Naive thymus-derived CD4-positive, alpha-beta T cell (primary cell): Measurements from ENCODE around the gene PLPP3. TPM values are rescaled to one million over a fixed set of nuclear protein-coding genes. Genes with fewer than 3 reads are reported as not detected.

Source experiments
- ATAC-seq: fragments of 150-1000 bp; cut with Tn5 transposase; 2 replicates; pipeline ENCODE4 v1.10.0; 2021; ENCODE audit warnings: mild to moderate bottlenecking, moderate library complexity
- CTCF ChIA-PET: fragments of 350-600 bp; sonication (Branson Sonifier 250); formaldehyde crosslinking; loops from one replicate; lab custom pipeline; 2021; ENCODE audit warnings: antibody characterized with exemption; lab: Charles Lee
- POLR2A ChIA-PET: fragments of 350-600 bp; sonication (Branson Sonifier 250); formaldehyde crosslinking; loops from one replicate; lab custom pipeline; 2021; ENCODE audit warnings: antibody characterized with exemption, inconsistent platforms; lab: Charles Lee
- DNase-seq, 9 donors: peaks; one replicate each; pipeline versions ENCODE4 v3.0.0 to v3.0.0-alpha.2; 2020 to 2022; ENCODE audit warnings: mixed read lengths in 1 of 9
- H3K27ac ChIP-seq: one replicate; pipeline ENCODE4 v1.7.0; 2013; ENCODE audit warnings: mild to moderate bottlenecking, low read depth, low read length, moderate library complexity
- H3K27me3 ChIP-seq, 2 donors: one replicate each; pipeline ENCODE4 v1.7.0; 2013; ENCODE audit warnings: low read length in 2 of 2, mild to moderate bottlenecking in 2 of 2, moderate library complexity in 2 of 2; ENCODE audit not compliant: control insufficient read depth in 2 of 2, insufficient read depth in 2 of 2
- H3K36me3 ChIP-seq, 3 experiments: 1 replicate in 2 of 3; 2 replicates in 1 of 3; pipeline ENCODE4 v1.7.0; 2013; ENCODE audit warnings: low read length in 3 of 3, mild to moderate bottlenecking in 3 of 3, moderate library complexity in 1 of 3; ENCODE audit not compliant: insufficient read depth in 3 of 3, control insufficient read depth in 2 of 3
- H3K4me1 ChIP-seq, 2 donors: one replicate each; pipeline ENCODE4 v1.7.0; 2013; ENCODE audit warnings: low read length in 2 of 2, mild to moderate bottlenecking in 2 of 2, moderate library complexity in 1 of 2; ENCODE audit not compliant: control insufficient read depth in 2 of 2, insufficient read depth in 2 of 2
- H3K4me3 ChIP-seq: 2 replicates; pipeline ENCODE4 v1.7.0; 2013; ENCODE audit warnings: mild to moderate bottlenecking, low read length
- H3K9me3 ChIP-seq, 3 experiments: 1 replicate in 2 of 3; 2 replicates in 1 of 3; pipeline ENCODE4 v1.7.0; 2013; ENCODE audit warnings: low read length in 3 of 3; ENCODE audit not compliant: control insufficient read depth in 2 of 3
- H3K27ac Mint-ChIP-seq, 9 donors: one replicate each; pipeline ENCODE4 v1.8.0; 2020 to 2022; ENCODE audit warnings: mixed read lengths in 9 of 9, mild to moderate bottlenecking in 8 of 9, moderate library complexity in 5 of 9, inconsistent platforms in 2 of 9
- H3K27me3 Mint-ChIP-seq, 5 donors: one replicate each; pipeline ENCODE4 v1.8.0; 2021 to 2022; ENCODE audit warnings: mixed read lengths in 5 of 5, mild to moderate bottlenecking in 1 of 5
- H3K36me3 Mint-ChIP-seq, 5 donors: one replicate each; pipeline ENCODE4 v1.8.0; 2020 to 2022; ENCODE audit warnings: mixed read lengths in 5 of 5, mild to moderate bottlenecking in 3 of 5, inconsistent platforms in 1 of 5
- H3K4me1 Mint-ChIP-seq, 7 donors: one replicate each; pipeline ENCODE4 v1.8.0; 2020 to 2022; ENCODE audit warnings: mixed read lengths in 7 of 7, mild to moderate bottlenecking in 3 of 7, inconsistent platforms in 1 of 7
- H3K4me3 Mint-ChIP-seq, 10 donors: one replicate each; pipeline ENCODE4 v1.8.0; 2020 to 2022; ENCODE audit warnings: mild to moderate bottlenecking in 10 of 10, mixed read lengths in 10 of 10, moderate library complexity in 6 of 10, inconsistent platforms in 2 of 10
- H3K9me3 Mint-ChIP-seq, 11 donors: one replicate each; pipeline ENCODE4 v1.8.0; 2020 to 2022; ENCODE audit warnings: mixed read lengths in 11 of 11, mild to moderate bottlenecking in 4 of 11, inconsistent platforms in 1 of 11, moderate library complexity in 1 of 11
- intact Hi-C, 2 donors: fragments of 100-400 bp; cut with micrococcal nuclease; formaldehyde crosslinking; loops; one replicate each; pipeline ENCODE4 v1.15.1; 2023
- polyA plus RNA-seq, 2 donors: library from polyadenylated mRNA; unstranded; fragments of 300-500 nt; fragmentation: Illumina TruSeq; gene quantifications; one replicate each; pipeline ENCODE4 v1.2.3, GENCODE V29; 2021
- total RNA-seq, 6 experiments: library from RNA in 5 of 6; stranded (reverse) in 5 of 6; gene quantifications; 1 replicate in 5 of 6; 2 replicates in 1 of 6; pipeline ENCODE4 v1.2.3 and lab custom pipeline; 2021 to 2026

The PLPP3 gene
- total and polyA plus RNA-seq, 7 experiments from 2014 or later, result 0.16 to 0.30 TPM; not detected in 5

GRCh38 chr1:56527548-56528302 is 51.6 kb downstream of the PLPP3 start:
- no peaks in the 10 kb centered on the region for H3K9me3 Mint-ChIP-seq
- H3K4me3 Mint-ChIP-seq, result no peak overlapping the region
- ChIA-PET POLR2A (no interaction called here), CTCF (no interaction called here)
- no peaks in the 10 kb centered on the region for H3K36me3 ChIP-seq
- no peaks in the 10 kb centered on the region for H3K36me3 Mint-ChIP-seq
- no peak overlapping the region for H3K4me3 ChIP-seq
- peaks cover 0 to 7% (median 0%) of the 10 kb centered on the region in 7 donors for H3K4me1 Mint-ChIP-seq
- peaks cover 0 to 8% (median 4%) of the 10 kb centered on the region in 5 donors for H3K27me3 Mint-ChIP-seq
- ATAC-seq (no peak), DNase-seq (no peak)
- no peak overlapping the region for H3K27ac ChIP-seq
- no peaks in the 10 kb centered on the region for H3K27me3 ChIP-seq
- H3K9me3 ChIP-seq, result no peaks in the 10 kb centered on the region
- no peak overlapping the region for H3K27ac Mint-ChIP-seq
- no peaks in the 10 kb centered on the region for H3K4me1 ChIP-seq
- intact Hi-C loops, result no loop called here

GRCh38 chr1:56526571-56527174 is 52.7 kb downstream of the PLPP3 start:
- Mint-ChIP-seq H3K4me3 (no peak overlapping the region), H3K36me3 (no peaks in the 10 kb centered on the region), H3K27ac (no peak overlapping the region), H3K4me1 (peaks cover 0 to 7% (median 0%) of the 10 kb centered on the region in 7 donors), H3K27me3 (peaks cover 0 to 9% (median 5%) of the 10 kb centered on the region in 5 donors), H3K9me3 (no peaks in the 10 kb centered on the region)
- CTCF ChIA-PET, result no interaction called here
- Histone ChIP-seq H3K36me3 (no peaks in the 10 kb centered on the region), H3K27me3 (no peaks in the 10 kb centered on the region), H3K4me1 (no peaks in the 10 kb centered on the region), H3K9me3 (no peaks in the 10 kb centered on the region), H3K27ac (no peak overlapping the region), H3K4me3 (no peak overlapping the region)
- peak; percentile 56 for ATAC-seq
- POLR2A ChIA-PET, result no interaction called here
- intact Hi-C loops, result no loop called here
- no peak for DNase-seq

GRCh38 chr1:56525489-56526041 is 53.8 kb downstream of the PLPP3 start:
- ATAC-seq (peak; percentile 92), DNase-seq (no peak)
- no peak overlapping the region for H3K27ac Mint-ChIP-seq
- intact Hi-C loops, result no loop called here
- H3K27me3 ChIP-seq, result no peaks in the 10 kb centered on the region
- CTCF ChIA-PET, result no interaction called here
- H3K27me3 Mint-ChIP-seq, result peaks cover 0 to 15% (median 5%) of the 10 kb centered on the region in 5 donors
- no peak overlapping the region for H3K4me3 Mint-ChIP-seq
- POLR2A ChIA-PET, result no interaction called here
- no peaks in the 10 kb centered on the region for H3K9me3 ChIP-seq
- no peaks in the 10 kb centered on the region for H3K36me3 ChIP-seq
- H3K4me3 ChIP-seq, result no peak overlapping the region
- H3K9me3 Mint-ChIP-seq, result no peaks in the 10 kb centered on the region
- no peaks in the 10 kb centered on the region for H3K4me1 ChIP-seq
- H3K27ac ChIP-seq, result no peak overlapping the region
- peaks cover 0 to 8% (median 0%) of the 10 kb centered on the region in 7 donors for H3K4me1 Mint-ChIP-seq
- no peaks in the 10 kb centered on the region for H3K36me3 Mint-ChIP-seq

- Histone ChIP-seq H3K27me3 (no peaks in the 10 kb centered on the region), H3K36me3 (no peaks in the 10 kb centered on the region), H3K9me3 (no peaks in the 10 kb centered on the region), H3K4me3 (no peak overlapping the region), H3K27ac (no peak overlapping the region), H3K4me1 (no peaks in the 10 kb centered on the region)
- Mint-ChIP-seq H3K4me1 (peaks cover 0 to 8% (median 0%) of the 10 kb centered on the region in 7 donors), H3K36me3 (no peaks in the 10 kb centered on the region), H3K27me3 (peaks cover 0 to 15% (median 5%) of the 10 kb centered on the region in 5 donors), H3K9me3 (no peaks in the 10 kb centered on the region), H3K4me3 (no peak overlapping the region), H3K27ac (no peak overlapping the region)
- intact Hi-C loops, result no loop called here
- ATAC-seq (no peak), DNase-seq (no peak)
- CTCF ChIA-PET, result no interaction called here
- POLR2A ChIA-PET, result no interaction called here
Observed at GRCh38 chr1:56524263-56524662, 55.1 kb downstream of the PLPP3 start.

- POLR2A ChIA-PET, result no interaction called here
- DNase-seq (no peak), ATAC-seq (no peak)
- Histone ChIP-seq H3K4me1 (no peaks in the 10 kb centered on the region), H3K27me3 (no peaks in the 10 kb centered on the region), H3K4me3 (no peak overlapping the region), H3K9me3 (no peaks in the 10 kb centered on the region), H3K36me3 (no peaks in the 10 kb centered on the region), H3K27ac (no peak overlapping the region)
- intact Hi-C loops, result no loop called here
- Mint-ChIP-seq H3K4me3 (no peak overlapping the region), H3K27ac (no peak overlapping the region), H3K9me3 (peaks cover 0 to 2% (median 0%) of the 10 kb centered on the region in 11 donors), H3K27me3 (peaks cover 0 to 9% (median 5%) of the 10 kb centered on the region in 5 donors), H3K36me3 (no peaks in the 10 kb centered on the region), H3K4me1 (peaks cover 0 to 8% (median 0%) of the 10 kb centered on the region in 7 donors)
- CTCF ChIA-PET, result no interaction called here
Observed at GRCh38 chr1:56522680-56523079, 56.7 kb downstream of the PLPP3 start.

- H3K27ac ChIP-seq, result no peak overlapping the region
- H3K27ac Mint-ChIP-seq, result no peak overlapping the region
- no peaks in the 10 kb centered on the region for H3K4me1 ChIP-seq
- CTCF ChIA-PET, result no interaction called here
- no peaks in the 10 kb centered on the region for H3K9me3 ChIP-seq
- POLR2A ChIA-PET, result no interaction called here
- H3K27me3 Mint-ChIP-seq, result peaks cover 0 to 7% (median 5%) of the 10 kb centered on the region in 5 donors
- no peaks in the 10 kb centered on the region for H3K27me3 ChIP-seq
- no peak overlapping the region for H3K4me3 Mint-ChIP-seq
- H3K4me1 Mint-ChIP-seq, result peaks cover 0 to 4% (median 0%) of the 10 kb centered on the region in 7 donors
- H3K36me3 ChIP-seq, result no peaks in the 10 kb centered on the region
- H3K9me3 Mint-ChIP-seq, result peaks cover 0 to 2% (median 0%) of the 10 kb centered on the region in 11 donors
- no peak overlapping the region for H3K4me3 ChIP-seq
- ATAC-seq (no peak), DNase-seq (no peak)
- no peaks in the 10 kb centered on the region for H3K36me3 Mint-ChIP-seq
- intact Hi-C loops, result no loop called here
Observed at GRCh38 chr1:56520016-56520601, 59.3 kb downstream of the PLPP3 start.
